Fibroblast of lung (primary cell): ENCODE results near the gene TBC1D5.

Experiments used
- EZH2 ChIP-seq: IDR thresholded peaks from 2 replicates; pipeline ENCODE4 v1.5.1; 2012; ENCODE audit warnings: low read length, control low read depth, mild to moderate bottlenecking; ENCODE audit errors: missing control alignments
- TF ChIP-seq, protein P1 (sequence below), 2 donors: IDR thresholded peaks in 1 of 2; conservative IDR thresholded peaks in 1 of 2; 1 replicate in 1 of 2; 2 replicates in 1 of 2; pipeline ENCODE4 v1.5.1; 2011 to 2012; ENCODE audit warnings: low read length in 2 of 2, control low read depth in 1 of 2, inconsistent platforms in 1 of 2, low read depth in 1 of 2, mild to moderate bottlenecking in 1 of 2

DNA sequence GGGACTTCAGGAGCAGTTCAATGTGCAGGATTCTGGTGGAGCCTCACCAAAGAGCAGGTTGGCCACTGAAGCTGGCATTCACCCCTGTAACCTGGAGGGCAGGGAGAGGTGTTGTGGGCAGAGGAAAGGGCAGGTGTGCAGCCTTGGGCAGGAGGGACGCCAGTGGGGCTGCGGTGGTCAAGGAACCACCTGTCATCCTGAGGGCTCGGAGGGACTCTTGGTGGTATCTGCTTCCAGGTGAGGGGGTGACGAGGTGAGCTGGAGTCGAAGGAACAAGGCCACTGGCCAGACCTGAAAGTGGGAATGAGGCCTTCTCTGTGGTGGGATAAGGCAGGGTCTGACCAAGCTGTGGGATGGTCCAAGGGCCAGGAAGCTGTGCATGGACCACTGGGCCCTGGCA lies 588.2 kb downstream of the TBC1D5 start:
- TF ChIP-seq, protein P1, sequence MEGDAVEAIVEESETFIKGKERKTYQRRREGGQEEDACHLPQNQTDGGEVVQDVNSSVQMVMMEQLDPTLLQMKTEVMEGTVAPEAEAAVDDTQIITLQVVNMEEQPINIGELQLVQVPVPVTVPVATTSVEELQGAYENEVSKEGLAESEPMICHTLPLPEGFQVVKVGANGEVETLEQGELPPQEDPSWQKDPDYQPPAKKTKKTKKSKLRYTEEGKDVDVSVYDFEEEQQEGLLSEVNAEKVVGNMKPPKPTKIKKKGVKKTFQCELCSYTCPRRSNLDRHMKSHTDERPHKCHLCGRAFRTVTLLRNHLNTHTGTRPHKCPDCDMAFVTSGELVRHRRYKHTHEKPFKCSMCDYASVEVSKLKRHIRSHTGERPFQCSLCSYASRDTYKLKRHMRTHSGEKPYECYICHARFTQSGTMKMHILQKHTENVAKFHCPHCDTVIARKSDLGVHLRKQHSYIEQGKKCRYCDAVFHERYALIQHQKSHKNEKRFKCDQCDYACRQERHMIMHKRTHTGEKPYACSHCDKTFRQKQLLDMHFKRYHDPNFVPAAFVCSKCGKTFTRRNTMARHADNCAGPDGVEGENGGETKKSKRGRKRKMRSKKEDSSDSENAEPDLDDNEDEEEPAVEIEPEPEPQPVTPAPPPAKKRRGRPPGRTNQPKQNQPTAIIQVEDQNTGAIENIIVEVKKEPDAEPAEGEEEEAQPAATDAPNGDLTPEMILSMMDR (conservative IDR thresholded peaks at IDR 0.05 in 1 of 2, IDR thresholded peaks at IDR 0.05 in 1 of 2; ENCODE audit: low read depth in 1 of 2, low read length in 2 of 2) = no peak
- no peak for TF ChIP-seq EZH2
